Caco-2 (cell line): ENCODE data around the gene PRKAR1B. TPM values are rescaled to one million over a fixed set of nuclear protein-coding genes. Genes with fewer than 3 reads are reported as not detected.
A peak's percentile ranks its signal among the peaks of the same experiment; 100 is the strongest.
"Not testable (repeated sequence)": the region's sequence is repeated elsewhere in the genome, so short reads cannot be mapped to it uniquely, and the experiment has no call there.

Experiments
- BruUV-seq: library from RNA; stranded (reverse); fragments of 400-500 nt; replicated peaks from 2 replicates; lab custom pipeline; 2021; lab: Mats Ljungman, UMichigan
- CTCF ChIA-PET: fragments of 300-600 bp; sonication (Branson Sonifier 250); formaldehyde crosslinking; loops from one replicate; lab custom pipeline; 2022; ENCODE audit warnings: antibody characterized with exemption; lab: Charles Lee
- POLR2A ChIA-PET: fragments of 300-600 bp; sonication (Branson Sonifier 250); formaldehyde crosslinking; loops from one replicate; lab custom pipeline; 2022; ENCODE audit warnings: antibody characterized with exemption; lab: Charles Lee
- DNase-seq, 2 experiments: peaks; one replicate each; pipeline versions ENCODE4 v3.0.0 to v3.0.0-alpha.2; 2020 to 2022
- H3K27me3 ChIP-seq: replicated peaks from 2 replicates; pipeline ENCODE4 v1.6.0; 2011; ENCODE audit warnings: low read length; ENCODE audit not compliant: control insufficient read depth, insufficient read depth
- H3K36me3 ChIP-seq: 2 replicates; pipeline ENCODE4 v1.5.1; 2011; ENCODE audit warnings: low read length; ENCODE audit not compliant: control insufficient read depth, insufficient read depth
- H3K4me1 ChIP-seq: fragments of 250-450 bp; sonication (Bioruptor Pico); 2 replicates; pipeline ENCODE4 v1.5.1; 2020; ENCODE audit warnings: mild to moderate bottlenecking
- H3K4me3 ChIP-seq: 2 replicates; pipeline ENCODE4 v1.5.1; 2011; ENCODE audit warnings: low read depth, mild to moderate bottlenecking, control low read depth, low read length
- H3K9me3 ChIP-seq: fragments of 250-450 bp; sonication (Bioruptor Pico); 2 replicates; pipeline ENCODE4 v1.5.1; 2020; ENCODE audit warnings: mild to moderate bottlenecking, moderate library complexity
- H3K27ac Mint-ChIP-seq: one replicate; pipeline ENCODE4 v1.8.0; 2022; ENCODE audit warnings: mixed read lengths; ENCODE audit not compliant: unreplicated experiment
- H3K27me3 Mint-ChIP-seq: one replicate; pipeline ENCODE4 v1.8.0; 2022; ENCODE audit warnings: mixed read lengths; ENCODE audit not compliant: insufficient read depth, unreplicated experiment
- H3K36me3 Mint-ChIP-seq: one replicate; pipeline ENCODE4 v1.8.0; 2022; ENCODE audit warnings: mild to moderate bottlenecking, mixed read lengths; ENCODE audit not compliant: insufficient read depth, unreplicated experiment
- H3K4me1 Mint-ChIP-seq: one replicate; pipeline ENCODE4 v1.8.0; 2022; ENCODE audit warnings: low read depth, mixed read lengths; ENCODE audit not compliant: unreplicated experiment
- H3K4me3 Mint-ChIP-seq: one replicate; pipeline ENCODE4 v1.8.0; 2022; ENCODE audit warnings: mild to moderate bottlenecking, moderate library complexity, mixed read lengths; ENCODE audit not compliant: unreplicated experiment
- H3K9me3 Mint-ChIP-seq: one replicate; pipeline ENCODE4 v1.8.0; 2022; ENCODE audit warnings: mixed read lengths; ENCODE audit not compliant: unreplicated experiment
- intact Hi-C: fragments of 100-400 bp; cut with micrococcal nuclease; formaldehyde crosslinking; loops from one replicate; pipeline ENCODE4 v1.10.0; 2022; ENCODE audit not compliant: unreplicated experiment
- total RNA-seq: library from RNA; stranded (reverse); gene quantifications from 2 replicates; pipeline ENCODE4 v1.2.3, GENCODE V29; 2022
- TF ChIP-seq, protein P1 (sequence below), 2 experiments: fragments of 200-600 bp in 1 of 2; IDR thresholded peaks; 1 replicate in 1 of 2; 2 replicates in 1 of 2; pipeline versions ENCODE4 v1.5.1 to v1.8.0; 2011 to 2022; ENCODE audit warnings: antibody characterized with exemption in 1 of 2, control low read depth in 1 of 2, inconsistent platforms in 1 of 2, low read depth in 1 of 2, low read length in 1 of 2, mild to moderate bottlenecking in 1 of 2, moderate library complexity in 1 of 2; ENCODE audit not compliant: insufficient read depth in 1 of 2, severe bottlenecking in 1 of 2, unreplicated experiment in 1 of 2

Gene PRKAR1B
- total RNA-seq, 1 experiment from 2014 or later, result 56.6 TPM

DNA sequence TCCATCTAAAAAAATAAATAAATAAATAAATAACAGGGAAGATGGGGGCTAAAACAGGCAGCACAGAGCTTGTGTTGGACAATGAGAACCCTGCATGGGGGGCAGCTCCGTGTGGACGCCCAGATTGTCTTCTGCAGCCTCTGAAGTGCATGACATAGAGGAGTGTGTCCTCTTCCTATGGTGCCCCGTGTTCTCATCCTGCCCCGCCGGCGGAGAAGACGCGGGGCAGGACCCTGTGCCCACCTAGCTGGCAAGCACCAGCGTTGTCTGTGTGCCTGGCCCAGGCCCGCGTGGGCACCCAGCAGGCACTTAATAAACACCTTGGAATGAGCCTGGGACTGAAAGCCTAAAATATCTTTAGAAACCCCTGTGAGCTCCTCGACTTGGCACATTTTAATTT, 89.3 kb downstream of the PRKAR1B start:
- Histone ChIP-seq H3K4me1 (no peaks in the 10 kb centered on the region), H3K4me3 (no peak overlapping the region), H3K27me3 (no peaks in the 10 kb centered on the region), H3K9me3 (no peaks in the 10 kb centered on the region), H3K36me3 (no peaks in the 10 kb centered on the region; the same call in 1 of the 2 replicates)
- no peak overlapping the region for H3K4me3 Mint-ChIP-seq
- ChIA-PET CTCF (interaction anchor here (1.0 kb wide), 1 partner anchor 179 kb away, joined by 3 read pairs; no protein-coding TSS in a partner anchor), POLR2A (no interaction called here)
- H3K27me3 Mint-ChIP-seq, result no peaks in the 10 kb centered on the region
- peaks cover 6% of the 10 kb centered on the region for H3K36me3 Mint-ChIP-seq
- H3K4me1 Mint-ChIP-seq, result no peaks in the 10 kb centered on the region
- no peak for DNase-seq
- no peaks in the 10 kb centered on the region for H3K9me3 Mint-ChIP-seq
- intact Hi-C loops, result loop anchor here (10.0 kb wide), 1 partner anchor 313 kb away; no protein-coding TSS in a partner anchor
- BruUV-seq, result no TSS peak
- TF ChIP-seq, protein P1, sequence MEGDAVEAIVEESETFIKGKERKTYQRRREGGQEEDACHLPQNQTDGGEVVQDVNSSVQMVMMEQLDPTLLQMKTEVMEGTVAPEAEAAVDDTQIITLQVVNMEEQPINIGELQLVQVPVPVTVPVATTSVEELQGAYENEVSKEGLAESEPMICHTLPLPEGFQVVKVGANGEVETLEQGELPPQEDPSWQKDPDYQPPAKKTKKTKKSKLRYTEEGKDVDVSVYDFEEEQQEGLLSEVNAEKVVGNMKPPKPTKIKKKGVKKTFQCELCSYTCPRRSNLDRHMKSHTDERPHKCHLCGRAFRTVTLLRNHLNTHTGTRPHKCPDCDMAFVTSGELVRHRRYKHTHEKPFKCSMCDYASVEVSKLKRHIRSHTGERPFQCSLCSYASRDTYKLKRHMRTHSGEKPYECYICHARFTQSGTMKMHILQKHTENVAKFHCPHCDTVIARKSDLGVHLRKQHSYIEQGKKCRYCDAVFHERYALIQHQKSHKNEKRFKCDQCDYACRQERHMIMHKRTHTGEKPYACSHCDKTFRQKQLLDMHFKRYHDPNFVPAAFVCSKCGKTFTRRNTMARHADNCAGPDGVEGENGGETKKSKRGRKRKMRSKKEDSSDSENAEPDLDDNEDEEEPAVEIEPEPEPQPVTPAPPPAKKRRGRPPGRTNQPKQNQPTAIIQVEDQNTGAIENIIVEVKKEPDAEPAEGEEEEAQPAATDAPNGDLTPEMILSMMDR (IDR thresholded peaks at IDR 0.05; ENCODE audit: insufficient read depth in 1 of 2, low read depth in 1 of 2, low read length in 1 of 2, severe bottlenecking in 1 of 2, unreplicated experiment in 1 of 2), result no peak
- H3K27ac Mint-ChIP-seq, result no peak overlapping the region

DNA sequence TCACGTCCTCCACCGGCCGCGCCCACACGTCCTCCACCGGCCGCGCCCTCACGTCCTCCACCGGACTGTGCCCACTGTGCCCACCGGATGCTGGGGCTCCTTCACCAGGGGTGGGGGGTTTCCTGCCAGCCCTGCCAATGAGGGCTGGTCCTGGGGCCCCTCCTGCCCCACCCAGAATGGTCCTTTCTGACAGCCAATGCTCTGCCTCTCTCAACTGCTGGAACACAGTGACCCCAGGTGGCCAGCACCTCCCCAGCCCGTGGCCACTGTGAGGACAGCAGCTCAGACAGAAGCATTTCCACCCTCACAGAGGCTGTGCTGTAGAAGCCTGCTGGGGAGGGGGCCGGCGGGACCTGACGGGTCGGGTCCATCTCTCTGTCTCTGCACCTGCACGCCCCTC, 90.7 kb downstream of the PRKAR1B start:
- Mint-ChIP-seq H3K36me3 (peaks cover 6% of the 10 kb centered on the region), H3K27me3 (no peaks in the 10 kb centered on the region), H3K4me3 (no peak overlapping the region), H3K4me1 (no peaks in the 10 kb centered on the region), H3K27ac (no peak overlapping the region), H3K9me3 (no peaks in the 10 kb centered on the region)
- TF ChIP-seq, protein P1 (IDR thresholded peaks at IDR 0.05; ENCODE audit: insufficient read depth in 1 of 2, low read depth in 1 of 2, low read length in 1 of 2, severe bottlenecking in 1 of 2, unreplicated experiment in 1 of 2), result peak; percentile 15 to 39
- intact Hi-C loops, result loop anchor here (10.0 kb wide), 1 partner anchor 312 kb away; no protein-coding TSS in a partner anchor
- ChIA-PET CTCF (interaction anchor here (0.9 to 1.4 kb wide), 2 partner anchors 303 to 315 kb away, joined by 3 to 4 read pairs; no protein-coding TSS in a partner anchor), POLR2A (no interaction called here)
- H3K4me1 ChIP-seq, result no peaks in the 10 kb centered on the region
- H3K9me3 ChIP-seq, result no peaks in the 10 kb centered on the region
- no TSS peak for BruUV-seq
- H3K27me3 ChIP-seq, result no peaks in the 10 kb centered on the region
- no peak overlapping the region for H3K4me3 ChIP-seq
- DNase-seq, result peak in 1 of 2 experiments; percentile 38
- H3K36me3 ChIP-seq, result no peaks in the 10 kb centered on the region; the same call in 1 of the 2 replicates

DNA sequence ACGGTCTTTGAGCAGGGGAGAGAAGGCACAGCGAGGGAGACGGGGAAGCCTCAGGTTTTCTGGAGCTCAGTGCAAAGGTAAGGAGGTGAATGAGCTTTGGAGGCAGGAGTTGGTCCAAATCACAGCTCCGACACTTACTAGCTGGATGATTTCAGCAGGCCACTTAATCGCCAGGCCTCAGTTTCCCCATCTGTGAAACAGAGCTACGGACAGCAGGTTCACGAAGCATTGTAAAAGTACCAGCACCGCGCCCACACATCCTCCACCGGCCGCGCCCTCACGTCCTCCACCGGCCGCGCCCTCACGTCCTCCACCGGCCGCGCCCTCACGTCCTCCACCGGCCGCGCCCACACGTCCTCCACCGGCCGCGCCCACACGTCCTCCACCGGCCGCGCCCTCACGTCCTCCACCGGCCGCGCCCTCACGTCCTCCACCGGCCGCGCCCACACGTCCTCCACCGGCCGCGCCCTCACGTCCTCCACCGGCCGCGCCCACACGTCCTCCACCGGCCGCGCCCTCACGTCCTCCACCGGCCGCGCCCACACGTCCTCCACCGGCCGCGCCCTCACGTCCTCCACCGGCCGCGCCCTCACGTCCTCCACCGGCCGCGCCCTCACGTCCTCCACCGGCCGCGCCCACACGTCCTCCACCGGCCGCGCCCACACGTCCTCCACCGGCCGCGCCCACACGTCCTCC, 91.2 kb downstream of the PRKAR1B start:
- H3K4me3 ChIP-seq, H3K4me1 ChIP-seq, H3K27me3 Mint-ChIP-seq, H3K36me3 ChIP-seq, POLR2A ChIA-PET, H3K9me3 ChIP-seq, H3K4me1 Mint-ChIP-seq, H3K4me3 Mint-ChIP-seq, H3K27me3 ChIP-seq, H3K9me3 Mint-ChIP-seq, BruUV-seq, H3K27ac Mint-ChIP-seq, DNase-seq, H3K36me3 Mint-ChIP-seq: not testable (repeated sequence)
- intact Hi-C loops, result loop anchor here (10.0 kb wide), 1 partner anchor 311 kb away; no protein-coding TSS in a partner anchor
- CTCF ChIA-PET, result interaction anchor here (0.9 to 1.4 kb wide), 2 partner anchors 303 to 314 kb away, joined by 3 to 4 read pairs; no protein-coding TSS in a partner anchor
